PC-3 (cell line): Measurements from ENCODE around the gene ARHGAP22. TPM values are rescaled to one million over a fixed set of nuclear protein-coding genes. Genes with fewer than 3 reads are reported as not detected.

Experiments
- ATAC-seq: fragments of 200-7000 bp; cut with Tn5 transposase; 2 replicates; pipeline ENCODE4 v1.9.1; 2020; ENCODE audit warnings: mild to moderate bottlenecking, moderate library complexity
- BruUV-seq: library from RNA; stranded (reverse); fragments of 400-500 nt; replicated peaks from 2 replicates; lab custom pipeline; 2021; lab: Mats Ljungman, UMichigan
- CTCF ChIA-PET: fragments of 300-600 bp; sonication (Branson Sonifier 250); formaldehyde crosslinking; loops from one replicate; lab custom pipeline; 2022; ENCODE audit warnings: antibody characterized with exemption; lab: Charles Lee
- POLR2A ChIA-PET: fragments of 300-600 bp; sonication (Branson Sonifier 250); formaldehyde crosslinking; loops from one replicate; lab custom pipeline; 2022; ENCODE audit warnings: antibody characterized with exemption; ENCODE audit not compliant: unreplicated experiment; lab: Charles Lee
- DNase-seq: peaks from one replicate; pipeline ENCODE4 v3.0.0-alpha.2; 2015
- H2AFZ ChIP-seq: fragments of 300-600 bp; sonication (generic); 2 replicates; pipeline ENCODE4 v1.6.0; 2016; ENCODE audit warnings: antibody characterized with exemption, low read length
- H3F3A ChIP-seq: fragments of 300-600 bp; sonication (generic); one replicate; pipeline ENCODE4 v1.6.0; 2017; ENCODE audit warnings: antibody characterized with exemption, low read length, control low read depth, mild to moderate bottlenecking; ENCODE audit not compliant: unreplicated experiment
- H3K27ac ChIP-seq: fragments of 300-600 bp; sonication (generic); 2 replicates; pipeline ENCODE4 v1.5.1; 2016; ENCODE audit warnings: mild to moderate bottlenecking, low read length
- H3K27me3 ChIP-seq: fragments of 300-600 bp; sonication (generic); 2 replicates; pipeline ENCODE4 v1.6.1; 2016; ENCODE audit warnings: low read length, mixed read lengths
- H3K36me3 ChIP-seq: fragments of 300-600 bp; sonication (generic); 2 replicates; pipeline ENCODE4 v1.6.1; 2016; ENCODE audit warnings: low read depth, mixed run types, low read length, mixed read lengths
- H3K4me1 ChIP-seq: fragments of 300-600 bp; sonication (generic); 2 replicates; pipeline ENCODE4 v1.5.1; 2016; ENCODE audit warnings: low read length; ENCODE audit not compliant: insufficient read depth
- H3K4me2 ChIP-seq: fragments of 300-600 bp; sonication (generic); 2 replicates; pipeline ENCODE4 v1.6.0; 2016; ENCODE audit warnings: low read length
- H3K4me3 ChIP-seq: fragments of 300-600 bp; sonication (generic); 2 replicates; pipeline ENCODE4 v1.5.1; 2016; ENCODE audit warnings: mild to moderate bottlenecking, low read length, mixed read lengths
- H3K79me2 ChIP-seq: fragments of 300-600 bp; sonication (generic); 2 replicates; pipeline ENCODE4 v1.6.1; 2017; ENCODE audit warnings: low read length, mixed read lengths
- H3K9ac ChIP-seq: fragments of 300-600 bp; sonication (generic); 2 replicates; pipeline ENCODE4 v1.6.0; 2016; ENCODE audit warnings: mild to moderate bottlenecking, low read length
- H3K9me2 ChIP-seq: fragments of 300-600 bp; sonication (generic); replicated peaks from 2 replicates; pipeline ENCODE4 v1.6.1; 2016; ENCODE audit warnings: mixed run types, low read length, mixed read lengths
- H3K9me3 ChIP-seq: fragments of 300-600 bp; sonication (generic); 2 replicates; pipeline ENCODE4 v1.6.1; 2016; ENCODE audit warnings: low read length, mixed read lengths
- H4K20me1 ChIP-seq: fragments of 300-600 bp; sonication (generic); 2 replicates; pipeline ENCODE4 v1.6.1; 2016; ENCODE audit warnings: low read length, mixed read lengths
- CTCF ChIP-seq: fragments of 300-600 bp; sonication (generic); conservative IDR thresholded peaks from 2 replicates; pipeline ENCODE4 v1.5.1; 2017; ENCODE audit warnings: antibody characterized with exemption, low read depth, mild to moderate bottlenecking, low read length
- EZH2 ChIP-seq: fragments of 300-600 bp; sonication (generic); IDR thresholded peaks from one replicate; pipeline ENCODE4 v1.6.1; 2017; ENCODE audit warnings: antibody characterized with exemption, mild to moderate bottlenecking, low read length; ENCODE audit not compliant: unreplicated experiment
- EZH2phosphoT487 ChIP-seq: fragments of 300-600 bp; sonication (generic); IDR thresholded peaks from 2 replicates; pipeline ENCODE4 v1.6.1; 2018; ENCODE audit warnings: mild to moderate bottlenecking, antibody characterized with exemption, low read length, borderline replicate concordance
- intact Hi-C: fragments of 100-400 bp; cut with micrococcal nuclease; formaldehyde crosslinking; loops from 2 replicates; pipeline ENCODE4 v1.9.0; 2023
- total RNA-seq: library from RNA; depleted of rRNA; stranded (reverse); fragments of >200 nt; gene quantifications from 2 replicates; pipeline ENCODE4 v1.2.3, GENCODE V29; 2014

The ARHGAP22 gene
- total RNA-seq, 1 experiment from 2014 or later = 12.2 TPM

- Histone ChIP-seq H4K20me1 (no peaks in the 10 kb centered on the region), H3K4me3 (no peak overlapping the region), H2AFZ (no peak overlapping the region), H3K4me2 (no peak overlapping the region), H3K9ac (no peak overlapping the region), H3K27me3 (no peaks in the 10 kb centered on the region), H3K27ac (no peak overlapping the region), H3K9me2 (no peaks in the 10 kb centered on the region), H3F3A (no peaks in the 10 kb centered on the region), H3K4me1 (no peaks in the 10 kb centered on the region), H3K79me2 (no peaks in the 10 kb centered on the region), H3K9me3 (peaks cover 19% of the 10 kb centered on the region), H3K36me3 (no peaks in the 10 kb centered on the region; the same call in 1 of the 2 replicates)
- DNase-seq = no peak
- intact Hi-C loops = no loop called here
- CTCF ChIA-PET = no interaction called here
- no TSS peak for BruUV-seq
- no peak for ATAC-seq
- no peak for TF ChIP-seq EZH2phosphoT487
- no peak for TF ChIP-seq EZH2
- TF ChIP-seq CTCF = no peak
- POLR2A ChIA-PET = no interaction called here
These were observed 88.0 kb downstream of the ARHGAP22 start for GRCh38 chr10:48516911-48517310.

- POLR2A ChIA-PET = no interaction called here
- no peak overlapping the region for H3K27ac ChIP-seq
- intact Hi-C loops = no loop called here
- H4K20me1 ChIP-seq = no peaks in the 10 kb centered on the region
- ATAC-seq (no peak), DNase-seq (no peak)
- BruUV-seq = no TSS peak
- H3K9me3 ChIP-seq = peaks cover 19% of the 10 kb centered on the region
- H3K4me3 ChIP-seq = no peak overlapping the region
- H3F3A ChIP-seq = no peaks in the 10 kb centered on the region
- no peak for TF ChIP-seq EZH2phosphoT487
- no peak for TF ChIP-seq CTCF
- H3K27me3 ChIP-seq = no peaks in the 10 kb centered on the region
- no peaks in the 10 kb centered on the region for H3K9me2 ChIP-seq
- H3K79me2 ChIP-seq = no peaks in the 10 kb centered on the region
- no peaks in the 10 kb centered on the region for H3K4me1 ChIP-seq
- no peak overlapping the region for H2AFZ ChIP-seq
- CTCF ChIA-PET = no interaction called here
- no peaks in the 10 kb centered on the region; the same call in 1 of the 2 replicates for H3K36me3 ChIP-seq
- H3K4me2 ChIP-seq = no peak overlapping the region
- no peak overlapping the region for H3K9ac ChIP-seq
These were observed 90.0 kb downstream of the ARHGAP22 start for GRCh38 chr10:48514916-48515315.

- no peak for ATAC-seq
- Histone ChIP-seq H3K79me2 (no peaks in the 10 kb centered on the region), H3K9me2 (no peaks in the 10 kb centered on the region), H3K9me3 (peaks cover 19% of the 10 kb centered on the region), H2AFZ (no peak overlapping the region), H3K27ac (no peak overlapping the region), H3K9ac (no peak overlapping the region), H3F3A (no peaks in the 10 kb centered on the region), H3K4me3 (no peak overlapping the region), H3K36me3 (no peaks in the 10 kb centered on the region; the same call in 1 of the 2 replicates), H3K4me1 (no peaks in the 10 kb centered on the region), H3K27me3 (no peaks in the 10 kb centered on the region), H3K4me2 (no peak overlapping the region), H4K20me1 (no peaks in the 10 kb centered on the region)
- TF ChIP-seq EZH2 (no peak), EZH2phosphoT487 (no peak), CTCF (no peak)
- no TSS peak for BruUV-seq
- ChIA-PET POLR2A (no interaction called here), CTCF (no interaction called here)
- intact Hi-C loops = no loop called here
- DNase-seq = no peak
These were observed 90.6 kb downstream of the ARHGAP22 start for GRCh38 chr10:48514255-48514654.
